Osteoblast (primary cell): ENCODE results near the gene TBC1D24. TPM values are rescaled to one million over a fixed set of nuclear protein-coding genes. Genes with fewer than 3 reads are reported as not detected.

Experiments
- DNase-seq: peaks from one replicate; pipeline ENCODE4 v3.0.0; 2011; ENCODE audit warnings: low spot score, mixed read lengths; ENCODE audit not compliant: insufficient read length; ENCODE audit errors: missing footprints
- H2AFZ ChIP-seq: 2 replicates; pipeline ENCODE4 v1.6.0; 2011; ENCODE audit warnings: mild to moderate bottlenecking, low read length
- H3K27ac ChIP-seq: 2 replicates; pipeline ENCODE4 v1.5.1; 2011; ENCODE audit warnings: mild to moderate bottlenecking, low read depth, low read length, moderate library complexity
- H3K27me3 ChIP-seq: 2 replicates; pipeline ENCODE4 v1.6.0; 2012; ENCODE audit warnings: mild to moderate bottlenecking, control low read depth, inconsistent platforms, low read length, moderate library complexity; ENCODE audit not compliant: insufficient read depth
- H3K36me3 ChIP-seq: 2 replicates; pipeline ENCODE4 v1.5.1; 2011; ENCODE audit warnings: mild to moderate bottlenecking, low read length, control low read depth, moderate library complexity; ENCODE audit not compliant: insufficient read depth
- H3K4me1 ChIP-seq: 2 replicates; pipeline ENCODE4 v1.5.1; 2011; ENCODE audit warnings: mild to moderate bottlenecking, low read length, control low read depth, moderate library complexity; ENCODE audit not compliant: insufficient read depth
- H3K4me2 ChIP-seq: 2 replicates; pipeline ENCODE4 v1.6.0; 2011; ENCODE audit warnings: mild to moderate bottlenecking, low read length; ENCODE audit not compliant: insufficient read depth
- H3K4me3 ChIP-seq: fragments of 200-600 bp; sonication (generic); 3 replicates; pipeline ENCODE4 v1.5.1; 2012; ENCODE audit warnings: mild to moderate bottlenecking, low read length, inconsistent platforms; ENCODE audit not compliant: insufficient read depth
- H3K79me2 ChIP-seq: 2 replicates; pipeline ENCODE4 v1.6.0; 2012; ENCODE audit warnings: mild to moderate bottlenecking, low read length, control low read depth, inconsistent platforms; ENCODE audit not compliant: insufficient read depth
- H3K9me3 ChIP-seq: 2 replicates; pipeline ENCODE4 v1.5.1; 2011; ENCODE audit warnings: low read depth, low read length, control low read depth
- H4K20me1 ChIP-seq: 2 replicates; pipeline ENCODE4 v1.6.0; 2012; ENCODE audit warnings: mild to moderate bottlenecking, low read length, control low read depth; ENCODE audit not compliant: insufficient read depth
- total RNA-seq: library from RNA; depleted of rRNA; stranded (reverse); fragments of >200 nt; gene quantifications from 2 replicates; pipeline ENCODE4 v1.2.3, GENCODE V29; 2012
- TF ChIP-seq, protein P1 (sequence below): IDR thresholded peaks from 2 replicates; pipeline ENCODE4 v1.5.1; 2011; ENCODE audit warnings: mild to moderate bottlenecking, low read depth, low read length, moderate library complexity; ENCODE audit errors: extremely low read depth

Gene TBC1D24
- total RNA-seq, 1 donor: 16.6 TPM

DNA sequence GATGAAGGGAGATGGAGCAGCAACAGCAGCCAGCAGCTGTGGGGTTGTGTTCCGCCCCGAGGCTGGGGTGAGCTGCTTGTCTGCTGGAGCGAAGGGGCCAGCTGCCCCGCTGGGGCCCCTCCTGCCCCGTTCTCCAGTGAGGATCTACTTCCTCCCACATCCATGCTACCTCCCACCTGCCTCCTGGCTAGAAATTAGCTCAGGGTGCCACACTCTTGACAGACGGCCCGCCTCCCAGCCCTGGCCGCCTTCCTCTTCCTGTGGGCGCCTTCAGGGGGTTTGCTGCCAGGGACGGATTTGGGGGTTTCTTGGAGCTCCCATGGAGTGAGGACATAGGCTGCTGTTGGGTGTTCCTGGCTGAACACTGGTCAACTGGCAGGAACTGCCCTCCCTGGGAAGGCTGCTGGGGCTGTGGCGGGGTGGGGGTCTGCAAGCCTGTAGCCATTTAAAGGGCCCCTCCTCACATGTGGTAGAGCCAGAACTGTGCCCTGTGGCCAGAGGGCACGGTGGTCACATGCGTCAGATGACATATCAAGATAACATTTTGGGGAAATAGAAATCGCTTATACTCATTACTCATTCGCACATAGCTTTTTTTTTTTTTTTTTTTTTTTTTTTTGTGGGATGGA is 13.1 kb downstream of the TBC1D24 start:
- TF ChIP-seq, protein P1, sequence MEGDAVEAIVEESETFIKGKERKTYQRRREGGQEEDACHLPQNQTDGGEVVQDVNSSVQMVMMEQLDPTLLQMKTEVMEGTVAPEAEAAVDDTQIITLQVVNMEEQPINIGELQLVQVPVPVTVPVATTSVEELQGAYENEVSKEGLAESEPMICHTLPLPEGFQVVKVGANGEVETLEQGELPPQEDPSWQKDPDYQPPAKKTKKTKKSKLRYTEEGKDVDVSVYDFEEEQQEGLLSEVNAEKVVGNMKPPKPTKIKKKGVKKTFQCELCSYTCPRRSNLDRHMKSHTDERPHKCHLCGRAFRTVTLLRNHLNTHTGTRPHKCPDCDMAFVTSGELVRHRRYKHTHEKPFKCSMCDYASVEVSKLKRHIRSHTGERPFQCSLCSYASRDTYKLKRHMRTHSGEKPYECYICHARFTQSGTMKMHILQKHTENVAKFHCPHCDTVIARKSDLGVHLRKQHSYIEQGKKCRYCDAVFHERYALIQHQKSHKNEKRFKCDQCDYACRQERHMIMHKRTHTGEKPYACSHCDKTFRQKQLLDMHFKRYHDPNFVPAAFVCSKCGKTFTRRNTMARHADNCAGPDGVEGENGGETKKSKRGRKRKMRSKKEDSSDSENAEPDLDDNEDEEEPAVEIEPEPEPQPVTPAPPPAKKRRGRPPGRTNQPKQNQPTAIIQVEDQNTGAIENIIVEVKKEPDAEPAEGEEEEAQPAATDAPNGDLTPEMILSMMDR: no peak
- no peak overlapping the region for H3K27ac ChIP-seq
- peaks cover 26% of the 10 kb centered on the region for H4K20me1 ChIP-seq
- no peak overlapping the region for H2AFZ ChIP-seq
- no peaks in the 10 kb centered on the region for H3K9me3 ChIP-seq
- no peaks in the 10 kb centered on the region for H3K27me3 ChIP-seq
- H3K4me3 ChIP-seq: no peak overlapping the region
- peaks cover 9% of the 10 kb centered on the region for H3K4me1 ChIP-seq
- peaks cover 4% of the 10 kb centered on the region for H3K36me3 ChIP-seq
- peak; percentile 61 for DNase-seq
- peaks cover 54% of the 10 kb centered on the region for H3K79me2 ChIP-seq
- H3K4me2 ChIP-seq: no peak overlapping the region

DNA sequence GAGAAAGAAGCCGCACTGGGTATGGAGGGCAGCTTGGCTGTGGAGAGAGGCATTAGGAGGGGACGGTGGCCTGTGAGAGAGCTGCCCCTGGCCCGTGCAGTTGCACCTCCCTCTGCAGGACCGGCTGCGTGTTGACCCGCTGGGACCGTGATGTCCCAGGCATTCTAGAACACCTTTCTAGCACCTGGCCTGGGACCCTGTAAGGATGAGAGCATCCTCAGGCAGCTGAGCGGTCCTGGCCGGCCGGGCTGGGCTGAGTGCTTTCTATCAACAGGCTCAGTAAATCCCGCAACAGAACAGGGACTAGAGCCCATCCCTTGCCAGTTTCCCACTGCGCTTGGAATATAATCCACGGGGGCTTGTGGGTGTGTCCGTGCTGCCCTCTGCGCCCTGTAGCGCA is 14.7 kb downstream of the TBC1D24 start:
- TF ChIP-seq, protein P1: no peak
- DNase-seq: peak; percentile 49
- Histone ChIP-seq H3K79me2 (peaks cover 42% of the 10 kb centered on the region), H2AFZ (no peak overlapping the region), H3K4me1 (no peaks in the 10 kb centered on the region), H3K4me3 (no peak overlapping the region), H3K9me3 (no peaks in the 10 kb centered on the region), H3K27ac (no peak overlapping the region), H3K4me2 (no peak overlapping the region), H3K36me3 (peaks cover 4% of the 10 kb centered on the region), H4K20me1 (peaks cover 22% of the 10 kb centered on the region), H3K27me3 (no peaks in the 10 kb centered on the region)

DNA sequence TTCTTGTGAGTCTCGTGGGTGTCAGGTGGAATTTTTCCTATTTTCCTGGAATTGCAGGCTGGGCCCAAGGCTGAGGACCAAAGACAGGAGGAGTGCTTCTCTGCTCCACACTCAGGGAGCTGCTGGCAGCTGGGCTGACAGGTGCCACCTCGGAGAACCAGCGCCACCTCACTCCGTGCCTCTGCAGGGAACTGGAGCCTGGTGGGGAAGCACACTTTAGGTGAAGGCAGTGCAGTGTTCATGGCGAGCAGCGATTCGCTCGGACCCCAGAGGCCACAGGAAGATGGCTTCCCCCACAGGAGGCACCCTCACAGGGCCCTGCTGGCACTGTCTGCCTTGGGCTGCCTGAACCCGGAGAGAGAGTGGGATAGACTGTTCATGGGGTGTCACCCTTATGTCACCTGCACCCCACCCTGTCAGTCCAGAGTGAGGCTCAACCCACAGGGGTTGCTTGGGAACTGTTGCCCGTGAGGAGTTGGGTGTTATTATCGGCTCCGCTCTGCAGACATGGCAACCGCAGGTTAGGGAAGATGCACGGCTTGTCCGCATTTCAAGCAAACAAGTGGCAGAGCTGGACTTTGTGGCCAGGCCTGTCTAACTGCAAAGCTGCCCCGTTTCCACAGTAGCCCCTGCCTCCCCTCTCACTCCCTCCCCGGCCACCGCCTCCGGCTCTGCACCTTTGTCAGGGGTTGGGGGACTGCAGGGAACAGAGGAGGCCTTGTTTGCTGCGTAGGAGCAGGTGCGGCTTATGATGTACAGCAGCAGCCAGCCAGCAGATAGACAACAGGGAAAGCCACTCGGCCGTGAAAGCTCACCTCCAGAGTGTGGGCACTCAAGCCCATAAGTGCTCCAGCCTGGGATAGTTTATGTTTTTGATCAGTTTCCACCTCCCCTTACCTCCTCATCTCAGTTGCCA is 15.5 kb downstream of the TBC1D24 start:
- H3K4me2 ChIP-seq: no peak overlapping the region
- peaks cover 4% of the 10 kb centered on the region for H3K36me3 ChIP-seq
- no peaks in the 10 kb centered on the region for H3K9me3 ChIP-seq
- no peaks in the 10 kb centered on the region for H3K4me1 ChIP-seq
- no peak overlapping the region for H3K27ac ChIP-seq
- no peaks in the 10 kb centered on the region for H3K27me3 ChIP-seq
- H3K79me2 ChIP-seq: peaks cover 33% of the 10 kb centered on the region
- TF ChIP-seq, protein P1: no peak
- H2AFZ ChIP-seq: no peak overlapping the region
- H4K20me1 ChIP-seq: peaks cover 19% of the 10 kb centered on the region
- no peak overlapping the region for H3K4me3 ChIP-seq
- peak; percentile 58 for DNase-seq

DNA sequence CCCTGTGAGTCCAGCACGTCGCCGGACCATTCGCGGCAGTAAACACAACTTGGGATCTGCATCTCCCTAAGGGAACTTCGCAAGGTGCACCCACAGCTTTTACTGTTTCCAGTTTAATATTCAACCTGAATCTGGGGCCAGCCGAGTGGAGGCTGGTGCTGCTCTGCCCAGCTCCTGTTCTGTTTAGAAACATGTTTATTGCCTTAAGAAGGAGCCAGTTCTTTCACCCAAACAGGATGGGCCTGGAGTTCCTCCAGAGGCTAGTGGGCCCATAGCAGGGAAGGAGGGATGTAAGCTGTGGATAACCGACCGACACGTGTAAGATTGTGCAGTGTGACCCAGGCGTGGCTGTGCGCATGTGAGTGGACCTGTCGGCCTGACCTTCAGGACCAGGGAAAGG is 17.4 kb downstream of the TBC1D24 start:
- Histone ChIP-seq H2AFZ (no peak overlapping the region), H3K4me3 (no peak overlapping the region), H3K4me2 (no peak overlapping the region), H3K4me1 (peaks cover 4% of the 10 kb centered on the region), H3K27me3 (no peaks in the 10 kb centered on the region), H3K27ac (no peak overlapping the region), H3K36me3 (peaks cover 15% of the 10 kb centered on the region), H4K20me1 (peaks cover 22% of the 10 kb centered on the region), H3K79me2 (peaks cover 23% of the 10 kb centered on the region), H3K9me3 (no peaks in the 10 kb centered on the region)
- TF ChIP-seq, protein P1: no peak
- peak; percentile 46 for DNase-seq
